GM12864 (cell line): ENCODE measurements around the gene CCND2.
"Not testable (repeated sequence)": the region's sequence is repeated elsewhere in the genome, so short reads cannot be mapped to it uniquely, and the experiment has no call there.

Experiments
- DNase-seq: peaks from one replicate; pipeline ENCODE4 v3.0.0-alpha.2; 2011; ENCODE audit warnings: low read depth
- H3K4me3 ChIP-seq: 2 replicates; pipeline ENCODE4 v1.5.1; 2011; ENCODE audit warnings: mild to moderate bottlenecking, low read depth, low read length, control low read depth
- TF ChIP-seq, protein P1 (sequence below): IDR thresholded peaks from 2 replicates; pipeline ENCODE4 v1.5.1; 2011; ENCODE audit warnings: low read depth, mild to moderate bottlenecking, moderate library complexity, low read length, control low read depth, inconsistent platforms; ENCODE audit errors: missing control alignments

The CCND2 gene

DNA sequence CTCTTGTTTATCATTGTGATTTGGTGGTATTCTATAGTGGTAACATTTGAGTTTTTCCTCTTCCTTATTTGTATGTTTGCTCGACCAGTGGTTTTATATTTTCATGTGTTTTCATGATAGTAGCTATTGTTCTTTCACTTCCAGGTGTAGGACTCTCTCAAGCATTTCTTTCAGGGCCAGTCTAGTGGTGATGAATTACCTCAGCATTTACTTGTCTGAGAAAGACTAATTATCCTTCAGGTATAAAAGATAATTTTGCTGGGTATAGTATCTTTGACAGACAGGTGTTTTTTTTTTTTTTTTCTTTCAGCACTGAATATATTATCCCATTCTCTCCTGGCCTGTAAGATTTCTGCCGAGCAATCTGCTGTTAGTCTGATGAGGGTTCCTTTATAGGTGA is 35.0 kb upstream of the CCND2 start:
- H3K4me3 ChIP-seq: no peak overlapping the region
- TF ChIP-seq, protein P1, sequence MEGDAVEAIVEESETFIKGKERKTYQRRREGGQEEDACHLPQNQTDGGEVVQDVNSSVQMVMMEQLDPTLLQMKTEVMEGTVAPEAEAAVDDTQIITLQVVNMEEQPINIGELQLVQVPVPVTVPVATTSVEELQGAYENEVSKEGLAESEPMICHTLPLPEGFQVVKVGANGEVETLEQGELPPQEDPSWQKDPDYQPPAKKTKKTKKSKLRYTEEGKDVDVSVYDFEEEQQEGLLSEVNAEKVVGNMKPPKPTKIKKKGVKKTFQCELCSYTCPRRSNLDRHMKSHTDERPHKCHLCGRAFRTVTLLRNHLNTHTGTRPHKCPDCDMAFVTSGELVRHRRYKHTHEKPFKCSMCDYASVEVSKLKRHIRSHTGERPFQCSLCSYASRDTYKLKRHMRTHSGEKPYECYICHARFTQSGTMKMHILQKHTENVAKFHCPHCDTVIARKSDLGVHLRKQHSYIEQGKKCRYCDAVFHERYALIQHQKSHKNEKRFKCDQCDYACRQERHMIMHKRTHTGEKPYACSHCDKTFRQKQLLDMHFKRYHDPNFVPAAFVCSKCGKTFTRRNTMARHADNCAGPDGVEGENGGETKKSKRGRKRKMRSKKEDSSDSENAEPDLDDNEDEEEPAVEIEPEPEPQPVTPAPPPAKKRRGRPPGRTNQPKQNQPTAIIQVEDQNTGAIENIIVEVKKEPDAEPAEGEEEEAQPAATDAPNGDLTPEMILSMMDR: no peak
- DNase-seq: no peak

DNA sequence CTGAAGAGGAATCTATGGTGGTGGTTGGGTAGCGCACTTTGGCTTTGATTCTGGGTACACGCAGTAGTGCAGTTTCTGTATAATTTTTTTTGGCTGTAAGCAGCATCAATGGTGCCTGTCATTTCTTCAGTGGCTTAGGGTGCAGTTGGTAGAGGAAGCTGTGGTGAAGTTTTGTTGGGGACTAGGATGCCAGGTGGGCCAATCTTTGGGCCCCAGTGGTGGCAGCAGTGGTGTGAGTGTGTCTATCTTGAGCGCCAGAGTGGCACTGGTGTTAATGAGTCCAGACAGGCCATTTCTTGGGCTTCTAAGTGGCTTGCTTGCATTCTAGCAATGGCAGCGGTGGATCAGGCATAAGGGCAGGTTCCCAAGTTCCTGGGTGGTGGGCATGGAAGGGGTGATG is 33.8 kb upstream of the CCND2 start:
- TF ChIP-seq, protein P1: no peak
- DNase-seq: no peak
- H3K4me3 ChIP-seq: no peak overlapping the region

DNA sequence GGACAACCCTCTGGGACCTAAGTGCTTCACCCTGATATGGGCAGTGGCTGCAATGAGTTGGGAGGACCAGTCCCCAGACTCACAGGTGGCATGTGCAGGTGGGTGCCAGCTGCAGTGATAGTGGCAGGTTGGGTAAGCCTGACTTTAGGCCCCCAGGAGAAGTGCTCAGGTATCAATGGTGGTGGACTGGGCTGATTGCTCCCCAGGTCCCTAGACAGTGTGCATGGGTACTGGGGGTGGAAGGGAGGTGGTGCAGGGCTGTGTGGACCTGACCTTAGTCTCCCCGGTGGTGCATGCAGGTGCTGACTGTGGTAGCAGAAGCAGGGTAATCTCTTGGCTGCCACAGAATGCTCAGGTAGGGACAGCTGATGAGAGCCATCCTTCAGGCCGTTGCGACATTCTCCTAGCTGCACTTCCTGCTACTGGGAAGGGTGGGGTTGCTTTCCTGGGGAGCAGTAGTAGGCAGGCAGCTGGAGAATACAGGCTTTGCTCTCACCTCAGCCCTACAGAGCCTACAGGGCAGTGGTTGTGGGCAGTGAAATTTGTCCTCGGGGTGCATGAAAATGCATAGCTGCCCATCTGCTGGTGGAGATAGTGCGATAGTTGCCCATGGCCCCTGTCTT is 33.3 kb upstream of the CCND2 start:
- TF ChIP-seq, protein P1: no peak
- no peak for DNase-seq
- no peak overlapping the region for H3K4me3 ChIP-seq

DNA sequence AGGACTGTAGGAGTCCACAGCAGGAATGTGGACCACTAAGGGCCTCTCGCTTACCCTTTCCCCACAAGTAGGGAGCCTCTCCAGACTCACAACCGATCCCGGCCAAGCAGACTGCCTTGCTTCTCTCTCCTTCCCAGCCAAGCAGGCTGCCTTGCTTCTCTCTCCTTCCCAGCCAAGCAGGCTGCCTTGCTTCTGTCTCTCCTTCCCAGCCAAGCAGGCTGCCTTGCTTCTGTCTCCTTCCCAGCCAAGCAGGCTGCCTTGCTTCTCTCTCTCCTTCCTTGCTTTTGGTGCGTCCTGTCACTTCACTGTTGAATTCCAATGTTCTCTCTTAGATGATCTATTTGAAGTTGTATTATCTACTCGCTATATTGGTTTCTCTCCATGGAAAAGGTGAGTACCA is 32.6 kb upstream of the CCND2 start:
- TF ChIP-seq, protein P1: no peak
- no peak overlapping the region for H3K4me3 ChIP-seq
- no peak for DNase-seq

DNA sequence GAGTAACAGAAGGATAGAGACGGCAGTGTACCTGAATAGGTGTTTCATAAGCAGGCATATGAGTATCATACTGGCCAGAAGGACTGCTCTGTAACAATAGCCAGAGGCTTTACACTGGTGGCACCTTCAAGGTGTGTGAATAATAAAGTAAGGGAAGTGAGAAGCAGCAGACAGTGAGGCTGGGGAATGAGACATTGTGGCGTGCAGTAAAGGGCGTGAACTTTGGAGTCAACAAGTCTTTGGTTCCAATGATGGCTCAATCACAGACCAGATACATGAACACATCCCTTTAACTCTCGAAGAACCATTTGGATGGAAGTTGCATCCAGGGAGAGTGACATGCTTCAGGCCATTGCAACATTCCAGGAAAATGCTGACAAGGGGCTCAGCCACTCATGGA is 32.0 kb upstream of the CCND2 start:
- H3K4me3 ChIP-seq: no peak overlapping the region
- DNase-seq: no peak
- TF ChIP-seq, protein P1: no peak

DNA sequence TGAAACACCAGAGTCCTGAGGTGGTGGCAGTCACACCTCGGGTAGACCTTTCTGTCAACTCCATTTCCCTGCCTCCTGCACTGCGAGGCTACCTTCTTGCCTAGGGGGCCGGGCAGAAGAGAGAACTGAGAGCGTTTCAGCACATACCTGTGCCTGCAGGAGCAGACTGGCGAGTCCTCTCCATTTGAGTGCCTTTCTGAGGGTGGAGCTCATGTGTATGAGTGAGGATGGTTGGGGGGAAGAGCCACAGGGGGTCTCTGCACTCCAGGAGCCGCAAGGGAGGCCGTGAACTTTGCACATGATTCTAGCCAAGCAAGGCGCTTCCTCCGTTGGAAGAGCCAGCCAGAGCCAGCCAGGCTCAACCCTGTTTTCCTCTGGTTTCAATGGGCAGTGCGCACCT is 31.0 kb upstream of the CCND2 start:
- DNase-seq: no peak
- TF ChIP-seq, protein P1: no peak
- no peak overlapping the region for H3K4me3 ChIP-seq

DNA sequence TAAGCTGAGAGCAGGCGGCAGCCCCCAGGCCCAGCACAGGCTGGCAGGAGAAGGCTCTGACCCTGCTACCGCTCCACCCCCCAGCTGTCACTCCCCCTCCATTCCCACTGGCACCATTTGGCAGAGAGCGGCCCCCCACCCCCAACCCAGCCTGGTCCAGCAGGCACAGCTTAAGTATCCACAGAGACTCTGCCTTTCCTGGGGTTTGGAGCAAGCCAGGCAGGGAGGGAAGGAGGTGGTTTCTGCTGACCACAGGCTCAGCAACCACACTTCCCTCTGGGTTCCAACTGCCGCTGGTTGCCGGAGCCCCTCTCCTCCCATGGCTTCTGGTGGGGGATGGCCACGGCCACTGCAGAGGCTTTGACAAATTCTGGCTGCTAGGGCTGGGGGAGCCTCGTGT is 30.5 kb upstream of the CCND2 start:
- DNase-seq: no peak
- TF ChIP-seq, protein P1: no peak
- no peak overlapping the region for H3K4me3 ChIP-seq

DNA sequence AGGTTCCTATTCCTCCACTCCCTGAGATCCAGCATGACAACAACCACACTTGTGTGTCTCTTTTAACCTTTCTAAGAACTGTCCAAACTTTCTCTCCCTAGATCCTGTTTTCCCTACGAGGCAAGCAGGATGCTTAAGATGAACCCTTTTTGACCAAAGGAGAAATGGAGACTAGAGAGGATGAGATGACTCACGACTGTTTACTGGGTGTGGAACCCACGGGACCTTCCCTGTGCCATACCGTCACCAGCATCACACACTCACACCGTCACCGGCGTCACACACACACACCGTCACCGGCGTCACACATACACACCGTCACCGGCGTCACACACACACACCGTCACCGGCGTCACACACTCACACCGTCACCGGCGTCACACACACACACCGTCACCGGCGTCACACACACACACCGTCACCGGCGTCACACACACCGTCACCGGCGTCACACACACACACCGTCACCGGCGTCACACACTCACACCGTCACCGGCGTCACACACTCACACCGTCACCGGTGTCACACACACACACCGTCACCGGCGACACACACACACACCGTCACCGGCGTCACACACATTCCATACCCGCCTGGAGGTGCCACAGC is 30.0 kb upstream of the CCND2 start:
- not testable (repeated sequence) for DNase-seq, H3K4me3 ChIP-seq
